ENCODE measurements around the gene B3GNT8.
"Not testable (repeated sequence)": the region's sequence is repeated elsewhere in the genome, so short reads cannot be mapped to it uniquely, and the experiment has no call there.

B3GNT8 gene

DNA sequence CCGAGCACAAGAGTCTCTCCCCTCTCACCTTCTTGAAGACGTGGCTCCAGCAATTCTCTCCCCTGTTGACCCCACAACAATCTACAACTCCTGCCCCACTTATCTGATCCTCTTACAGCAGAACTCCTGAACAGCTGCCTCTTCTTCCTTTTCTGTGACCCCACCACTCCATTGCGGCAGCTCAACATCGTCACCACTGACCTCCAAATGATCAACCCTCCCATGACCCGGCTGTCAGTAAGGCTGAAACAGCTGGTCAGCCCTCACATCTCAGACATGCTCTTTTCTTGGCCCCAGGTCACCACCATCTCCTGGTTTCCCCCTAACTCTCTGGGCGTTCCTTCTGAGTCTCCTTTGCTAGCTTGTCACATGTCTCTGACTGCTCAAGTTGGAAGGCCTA is 31.8 kb downstream of the B3GNT8 start:
- no peak for DNase-seq (ENCODE audit: low read depth, low spot score)

DNA sequence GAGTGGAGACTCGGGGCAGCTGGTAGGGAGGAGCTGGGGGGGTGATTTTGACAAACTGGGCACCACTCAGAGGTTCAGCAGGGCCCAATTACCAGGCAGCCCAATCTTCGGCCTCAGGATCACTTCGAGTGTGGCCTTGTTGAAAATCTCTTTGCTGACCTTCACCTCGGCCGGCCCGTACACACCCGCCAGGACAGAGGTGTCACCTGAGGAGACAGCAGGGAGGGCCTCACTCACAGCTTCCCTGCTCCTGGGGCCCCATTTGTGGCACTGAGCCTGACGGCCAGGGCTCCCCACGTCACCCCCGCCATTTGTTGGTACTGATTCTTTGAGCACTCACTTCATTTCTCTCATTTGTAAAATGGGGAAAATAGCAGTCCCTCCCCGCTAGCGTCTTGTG is 34.4 kb downstream of the B3GNT8 start:
- DNase-seq (ENCODE audit: low read depth, low spot score), result no peak

GRCh38 chr19:41391618-41392017 is 35.6 kb downstream of the B3GNT8 start:
- no peak for DNase-seq (ENCODE audit: low read depth, low spot score)

- DNase-seq (ENCODE audit: low read depth, low spot score), result no peak
Observed at GRCh38 chr19:41386442-41386841, 40.7 kb downstream of the B3GNT8 start.

DNA sequence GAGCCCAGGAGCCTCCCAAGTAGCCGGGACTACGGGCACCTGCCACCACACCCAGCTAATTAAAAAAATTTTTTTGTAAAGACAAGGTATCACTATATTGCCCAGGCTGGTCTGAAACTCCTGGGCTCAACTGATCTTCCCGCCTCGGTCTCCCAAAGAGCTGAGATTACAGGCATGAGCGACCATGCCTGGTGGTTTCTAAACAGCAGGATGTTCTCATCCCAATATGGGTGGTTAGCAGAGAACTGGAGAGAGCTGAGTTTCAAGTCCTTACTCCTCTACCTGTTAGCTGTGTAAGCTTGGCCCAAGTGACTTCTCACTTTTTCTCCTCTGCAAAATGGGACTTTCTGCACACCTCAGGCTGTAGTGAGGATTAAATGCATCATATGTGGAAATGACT is 42.8 kb downstream of the B3GNT8 start:
- DNase-seq (ENCODE audit: low read depth, low spot score), result no peak

- not testable (repeated sequence) for DNase-seq (ENCODE audit: low read depth, low spot score)
Observed at GRCh38 chr19:41381536-41381935, 45.6 kb downstream of the B3GNT8 start.

DNA sequence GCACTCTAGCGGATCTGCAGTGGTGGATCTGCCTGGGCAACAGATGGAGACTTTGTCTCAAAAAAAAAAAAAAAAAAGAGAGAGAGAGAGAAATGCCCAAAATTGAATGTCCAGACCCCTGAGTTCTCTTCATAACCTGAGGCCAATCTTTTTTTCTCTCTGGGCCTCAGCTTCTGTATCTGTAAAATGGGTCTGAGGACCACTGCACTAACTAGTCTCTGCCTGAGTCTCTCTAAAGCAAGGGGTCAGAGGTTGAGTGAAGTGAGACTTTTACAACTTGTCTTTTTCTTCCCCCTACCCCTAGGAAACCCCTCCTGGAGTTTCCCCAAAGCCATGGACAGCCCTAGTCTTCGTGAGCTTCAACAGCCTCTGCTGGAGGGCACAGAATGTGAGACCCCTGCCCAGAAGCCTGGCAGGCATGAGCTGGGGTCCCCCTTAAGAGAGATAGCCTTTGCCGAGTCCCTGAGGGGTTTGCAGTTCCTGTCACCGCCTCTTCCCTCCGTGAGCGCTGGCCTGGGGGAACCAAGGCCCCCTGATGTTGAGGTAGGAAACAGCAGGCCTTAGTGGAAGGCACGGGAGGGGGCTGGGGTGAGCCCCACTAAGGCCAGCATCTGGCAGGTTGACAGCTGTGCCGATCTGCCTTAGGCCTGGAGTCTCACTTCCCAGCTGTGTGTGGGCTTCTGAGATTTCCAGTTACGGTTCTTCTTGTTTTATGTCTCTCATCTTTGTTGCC is 49.0 kb downstream of the B3GNT8 start:
- DNase-seq (ENCODE audit: low read depth, low spot score), result no peak

- DNase-seq (ENCODE audit: low read depth, low spot score), result no peak
Observed at GRCh38 chr19:41376998-41377365, 50.2 kb downstream of the B3GNT8 start.

DNA sequence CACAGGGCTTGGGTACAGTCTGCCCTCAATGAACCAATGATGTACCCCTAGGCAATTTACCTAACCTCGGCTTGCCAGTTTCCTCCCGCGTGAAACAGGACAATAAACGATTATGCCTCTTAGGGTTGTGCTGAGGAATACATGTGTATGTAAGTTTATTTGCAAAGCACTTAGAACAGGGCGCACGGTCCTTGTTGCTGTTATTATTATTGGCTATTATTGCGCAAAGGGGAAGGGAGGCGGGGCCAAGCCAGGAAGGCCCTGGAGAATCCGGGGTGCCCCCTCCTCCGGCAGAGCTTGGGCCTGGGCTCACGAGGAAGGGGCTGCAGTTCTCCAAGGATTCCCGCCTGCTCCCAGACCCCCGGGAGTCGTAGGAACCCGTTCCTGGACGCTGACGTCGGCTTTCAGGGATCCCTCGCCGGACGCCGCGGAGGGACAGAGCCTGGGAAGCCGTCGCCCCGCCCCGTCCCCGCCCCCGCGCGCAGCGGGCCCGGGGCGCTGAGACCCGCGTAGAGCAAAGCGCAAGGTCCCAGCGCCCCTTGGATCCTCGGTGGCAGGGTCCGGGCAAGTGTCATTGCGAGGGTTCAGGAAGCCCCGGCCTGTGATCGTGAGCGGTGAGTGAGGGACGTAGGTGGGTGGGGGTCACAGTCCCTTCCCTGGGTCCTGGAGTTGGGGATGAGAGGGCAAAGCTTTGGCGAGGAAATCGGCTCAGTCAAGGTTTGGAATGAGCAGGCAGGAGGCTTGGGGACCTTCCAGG is 50.8 kb downstream of the B3GNT8 start, which contains the start of gene TMEM91:
Gene TMEM91 (plus strand): TSS at position 293 of the 757 bp plus-strand sequence. CDS start 1,777 bp downstream, outside the sequence.
- no peak for DNase-seq (ENCODE audit: low read depth, low spot score)
